ENCODE data around the gene METTL21C. TPM values are rescaled to one million over a fixed set of nuclear protein-coding genes. Genes with fewer than 3 reads are reported as not detected.

METTL21C gene
- total RNA-seq, 1 donor from 2014 or later: not detected

- no peaks in the 10 kb centered on the region for H3K36me3 Mint-ChIP-seq
- no peak overlapping the region for H3K27ac Mint-ChIP-seq
- no peak for TF ChIP-seq CTCF (conservative IDR thresholded peaks at IDR 0.05)
These were observed 3.2 kb upstream of the METTL21C start for GRCh38 chr13:102697929-102698648.

GRCh38 chr13:102697264-102697663 is 2.4 kb upstream of the METTL21C start:
- no peak for DNase-seq (ENCODE audit: extremely low spot score, unreplicated experiment)
- H3K36me3 Mint-ChIP-seq: no peaks in the 10 kb centered on the region
- H3K27ac Mint-ChIP-seq: no peak overlapping the region
- no peak overlapping the region for H3K4me3 Mint-ChIP-seq
- no peaks in the 10 kb centered on the region for H3K27me3 Mint-ChIP-seq
- H3K4me1 Mint-ChIP-seq (ENCODE audit: unreplicated experiment): peaks cover 18% of the 10 kb centered on the region
- no peak for TF ChIP-seq CTCF (conservative IDR thresholded peaks at IDR 0.05)
- peaks cover 11% of the 10 kb centered on the region for H3K9me3 Mint-ChIP-seq

More at GRCh38 chr13:102697929-102698648, 3.2 kb upstream of the METTL21C start:
- H3K9me3 Mint-ChIP-seq: peaks cover 11% of the 10 kb centered on the region
- H3K4me3 Mint-ChIP-seq: no peak overlapping the region
- DNase-seq (ENCODE audit: extremely low spot score, unreplicated experiment): no peak
- no peaks in the 10 kb centered on the region for H3K27me3 Mint-ChIP-seq
- peaks cover 17% of the 10 kb centered on the region for H3K4me1 Mint-ChIP-seq (ENCODE audit: unreplicated experiment)

- H3K27ac Mint-ChIP-seq: no peak overlapping the region
- no peaks in the 10 kb centered on the region for H3K36me3 Mint-ChIP-seq
- H3K9me3 Mint-ChIP-seq: peaks cover 11% of the 10 kb centered on the region
- no peaks in the 10 kb centered on the region for H3K27me3 Mint-ChIP-seq
- no peak overlapping the region for H3K4me3 Mint-ChIP-seq
- DNase-seq (ENCODE audit: extremely low spot score, unreplicated experiment): no peak
- TF ChIP-seq CTCF (conservative IDR thresholded peaks at IDR 0.05): no peak
- peaks cover 25% of the 10 kb centered on the region for H3K4me1 Mint-ChIP-seq (ENCODE audit: unreplicated experiment)
These were observed 1.6 kb upstream of the METTL21C start for GRCh38 chr13:102696465-102696864.

GRCh38 chr13:102693776-102694175 is 1.1 kb downstream of the METTL21C start:
- Mint-ChIP-seq H3K36me3 (no peaks in the 10 kb centered on the region), H3K27ac (no peak overlapping the region), H3K27me3 (no peaks in the 10 kb centered on the region), H3K4me1 (ENCODE audit: unreplicated experiment) (peaks cover 12% of the 10 kb centered on the region), H3K9me3 (peaks cover 6% of the 10 kb centered on the region), H3K4me3 (no peak overlapping the region)
- no peak for DNase-seq (ENCODE audit: extremely low spot score, unreplicated experiment)
- TF ChIP-seq CTCF (conservative IDR thresholded peaks at IDR 0.05): no peak

GRCh38 chr13:102693250-102693649 is 1.6 kb downstream of the METTL21C start:
- H3K9me3 Mint-ChIP-seq: peaks cover under 1% of the 10 kb centered on the region
- no peaks in the 10 kb centered on the region for H3K27me3 Mint-ChIP-seq
- TF ChIP-seq CTCF (conservative IDR thresholded peaks at IDR 0.05): no peak
- no peak for DNase-seq (ENCODE audit: extremely low spot score, unreplicated experiment)
- H3K27ac Mint-ChIP-seq: no peak overlapping the region
- no peak overlapping the region for H3K4me3 Mint-ChIP-seq
- H3K36me3 Mint-ChIP-seq: no peaks in the 10 kb centered on the region
- peaks cover 12% of the 10 kb centered on the region for H3K4me1 Mint-ChIP-seq (ENCODE audit: unreplicated experiment)

All from type B pancreatic cell (in vitro differentiated cells).